ENCODE data around the gene NEDD8. TPM values are rescaled to one million over a fixed set of nuclear protein-coding genes. Genes with fewer than 3 reads are reported as not detected.

NEDD8 gene
- total RNA-seq, 4 donors from 2014 or later = 54.7 to 137 (median 104) TPM

DNA sequence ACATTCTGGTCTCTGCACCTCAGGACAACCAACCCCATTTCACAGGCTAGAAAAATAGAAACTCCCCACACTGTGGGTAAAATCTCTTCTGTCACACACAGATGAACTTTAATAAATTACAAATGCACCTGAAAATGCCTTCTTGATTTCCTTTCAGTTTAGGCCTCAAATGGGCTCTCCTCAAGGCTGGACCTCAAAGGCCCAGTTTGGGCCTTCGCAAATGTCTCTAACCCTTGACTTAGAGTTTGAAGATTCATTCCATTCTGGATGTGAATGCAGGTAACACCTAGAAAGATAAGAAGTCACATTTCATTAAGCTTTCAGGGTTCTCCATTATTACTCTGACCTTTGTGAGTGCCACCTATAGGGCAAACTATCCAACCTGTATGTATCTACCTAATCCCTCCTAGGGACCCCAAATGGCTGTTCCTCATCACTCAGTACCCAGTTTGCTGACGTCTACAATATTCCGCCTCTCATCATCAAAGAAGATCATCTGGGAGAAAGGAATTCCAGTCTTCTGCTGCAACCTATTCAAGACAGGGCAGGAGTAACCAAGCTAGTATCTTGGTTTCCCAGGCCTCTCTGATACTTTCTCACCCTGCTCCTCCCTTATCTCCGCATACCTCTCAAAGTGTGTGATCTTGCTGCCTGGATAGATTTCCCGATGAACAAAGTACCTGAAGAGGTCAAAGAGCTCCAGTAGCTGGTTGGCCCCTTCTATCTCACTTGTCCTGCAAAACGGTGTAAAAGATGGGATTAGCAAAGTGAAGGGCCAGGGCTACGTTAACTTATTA lies 18.1 kb downstream of the NEDD8 start:
- Histone ChIP-seq H3K27ac (peak overlapping the region; percentile 98), H3K27me3 (no peaks in the 10 kb centered on the region), H3K4me3 (peak overlapping the region; percentile 63), H3K36me3 (peaks cover 29% of the 10 kb centered on the region), H3K4me1 (peaks cover 35% of the 10 kb centered on the region), H3K9me3 (no peaks in the 10 kb centered on the region)
- no peak for DNase-seq (ENCODE audit: low spot score in 2 of 2)
- TF ChIP-seq CTCF (IDR thresholded peaks at IDR 0.05) (no peak), POLR2AphosphoS5 (IDR thresholded peaks at IDR 0.05) (no peak), EP300 (IDR thresholded peaks at IDR 0.05) (no peak), POLR2A (IDR thresholded peaks at IDR 0.05) (no peak)
- 89% methylated on average over 7 of the region's 7 CpGs for WGBS

- Histone ChIP-seq H3K9me3 (no peaks in the 10 kb centered on the region), H3K36me3 (peaks cover 37% of the 10 kb centered on the region), H3K4me1 (peaks cover 35% of the 10 kb centered on the region), H3K27me3 (no peaks in the 10 kb centered on the region), H3K4me3 (peak within 1 kb of the TSS; percentile 63), H3K27ac (peak within 1 kb of the TSS; percentile 98)
- peak; percentile 99 to 100 for DNase-seq (ENCODE audit: low spot score in 2 of 2)
- TF ChIP-seq POLR2AphosphoS5 (IDR thresholded peaks at IDR 0.05) = peak; percentile 84 to 98 (median 93)
- TF ChIP-seq POLR2A (IDR thresholded peaks at IDR 0.05) = peak; percentile 55 to 90
- no peak for TF ChIP-seq EP300 (IDR thresholded peaks at IDR 0.05)
- TF ChIP-seq CTCF (IDR thresholded peaks at IDR 0.05) = peak in 1 of 2 donors; percentile 22
- WGBS = 1% methylated on average over 28 of the region's 53 CpGs
Observed at GRCh38 chr14:24212924-24213865, 19.0 kb downstream of the NEDD8 start, which contains the start of gene CHMP4A. CHMP4A (minus strand) TSS chr14:24213488; CDS start chr14:24213439, 49 bp downstream.

DNA sequence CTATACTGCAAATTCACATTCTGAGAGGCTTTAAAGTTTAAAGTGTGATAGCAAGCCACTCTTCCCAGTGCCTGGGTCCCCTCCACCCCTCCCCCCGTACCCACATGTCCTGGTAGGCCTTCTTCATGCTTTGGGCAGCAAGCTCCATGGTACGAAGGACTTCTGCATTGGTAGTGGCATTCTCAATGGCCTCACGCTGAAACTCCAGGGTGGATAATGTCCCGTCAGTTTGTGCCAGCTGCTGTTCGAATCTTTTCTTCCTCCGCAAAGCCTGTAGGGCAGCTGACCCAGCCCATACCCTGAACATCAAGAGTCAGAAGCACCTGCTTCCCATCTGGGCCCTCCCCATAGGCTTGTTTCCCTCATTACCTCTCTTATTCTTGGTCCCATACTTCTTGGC lies 20.9 kb downstream of the NEDD8 start:
- Histone ChIP-seq H3K9me3 (no peaks in the 10 kb centered on the region), H3K36me3 (peaks cover 51% of the 10 kb centered on the region), H3K27ac (no peak overlapping the region), H3K27me3 (no peaks in the 10 kb centered on the region), H3K4me1 (peaks cover 33% of the 10 kb centered on the region), H3K4me3 (no peak overlapping the region)
- WGBS = 87% methylated on average over 6 of the region's 6 CpGs
- no peak for TF ChIP-seq POLR2AphosphoS5 (IDR thresholded peaks at IDR 0.05)
- no peak for TF ChIP-seq POLR2A (IDR thresholded peaks at IDR 0.05)
- no peak for TF ChIP-seq EP300 (IDR thresholded peaks at IDR 0.05)
- no peak for TF ChIP-seq CTCF (IDR thresholded peaks at IDR 0.05)
- no peak for DNase-seq (ENCODE audit: low spot score in 2 of 2)

GRCh38 chr14:24207625-24208024 lies 24.5 kb downstream of the NEDD8 start:
- Histone ChIP-seq H3K36me3 (peaks cover 83% of the 10 kb centered on the region), H3K27ac (no peak overlapping the region), H3K4me3 (no peak overlapping the region), H3K4me1 (peaks cover 8% of the 10 kb centered on the region), H3K9me3 (no peaks in the 10 kb centered on the region), H3K27me3 (no peaks in the 10 kb centered on the region)
- 97% methylated on average over 2 of the region's 2 CpGs for whole genome bisulfite sequencing
- TF ChIP-seq POLR2A (IDR thresholded peaks at IDR 0.05) = no peak
- no peak for TF ChIP-seq POLR2AphosphoS5 (IDR thresholded peaks at IDR 0.05)
- TF ChIP-seq CTCF (IDR thresholded peaks at IDR 0.05) = no peak
- no peak for TF ChIP-seq EP300 (IDR thresholded peaks at IDR 0.05)
- DNase-seq (ENCODE audit: low spot score in 2 of 2) = no peak
